HepG2 (cell line): ENCODE results near the gene HS3ST1. TPM values are rescaled to one million over a fixed set of nuclear protein-coding genes. Genes with fewer than 3 reads are reported as not detected.

Experiments
- ATAC-seq: fragments of 200-7000 bp; cut with Tn5 transposase; 3 replicates; pipeline ENCODE4 v1.9.1; 2020; ENCODE audit warnings: mild to moderate bottlenecking, moderate library complexity
- BruUV-seq: library from RNA; stranded (reverse); fragments of 400-500 nt; replicated peaks from 2 replicates; lab custom pipeline; 2021; lab: Mats Ljungman, UMichigan
- CTCF ChIA-PET: fragments of 300-600 bp; formaldehyde crosslinking; extraction: SDS; loops from one replicate; lab custom pipeline; 2021; ENCODE audit warnings: low total read pairs, inconsistent platforms, low intra/inter-chr PET ratio; lab: Yijun Ruan, JAX
- POLR2A ChIA-PET: fragments of 350-600 bp; sonication (Branson Sonifier 250); formaldehyde crosslinking; loops from one replicate; lab custom pipeline; 2020; ENCODE audit warnings: antibody characterized with exemption, inconsistent platforms; lab: Yijun Ruan, JAX
- DNase-seq: peaks from one replicate; pipeline ENCODE4 v3.0.0-alpha.2; 2015; ENCODE audit warnings: low spot score
- FAIRE-seq: peaks from 3 replicates; lab custom pipeline; 2011; peaks lifted over from hg19 to GRCh38; lab: Jason Lieb, UNC
- H2AFZ ChIP-seq: one replicate; pipeline ENCODE4 v1.6.1; 2011; ENCODE audit warnings: low read length, inconsistent platforms
- H3K27ac ChIP-seq: fragments of 300-600 bp; 3 replicates; pipeline ENCODE4 v1.8.0; 2011; ENCODE audit warnings: mixed run types, mild to moderate bottlenecking, mixed read lengths, low read length, inconsistent platforms; ENCODE audit not compliant: insufficient read depth; ENCODE audit errors: extremely low read length
- H3K27me3 ChIP-seq, 2 experiments: fragments of 200-600 bp in 1 of 2; 2 replicates in 1 of 2; 3 replicates in 1 of 2; pipeline versions ENCODE4 v1.6.0 to v1.8.0; 2011; ENCODE audit warnings: low read length in 2 of 2, mild to moderate bottlenecking in 2 of 2, moderate library complexity in 2 of 2, inconsistent platforms in 1 of 2; ENCODE audit not compliant: insufficient read depth in 2 of 2, control insufficient read depth in 1 of 2
- H3K36me3 ChIP-seq, 2 experiments: fragments of 200-600 bp in 1 of 2; replicated peaks in 1 of 2; 2 replicates in 1 of 2; 3 replicates in 1 of 2; pipeline versions ENCODE4 v1.5.1 to v1.8.0; 2011; ENCODE audit warnings: low read length in 2 of 2, inconsistent platforms in 1 of 2; ENCODE audit not compliant: insufficient read depth in 2 of 2, control insufficient read depth in 1 of 2
- H3K4me1 ChIP-seq: 2 replicates; pipeline ENCODE4 v1.5.1; 2012; ENCODE audit warnings: low read length, inconsistent platforms; ENCODE audit not compliant: insufficient read depth
- H3K4me2 ChIP-seq: 2 replicates; pipeline ENCODE4 v1.6.0; 2011; ENCODE audit warnings: low read depth, low read length, inconsistent platforms
- H3K4me3 ChIP-seq, 3 experiments: fragments of 200-600 bp in 1 of 3; sonication (generic), shearing (Covaris generic) in 1 of 3; replicated peaks in 1 of 3; 2 replicates each; pipeline ENCODE4 v1.5.1; 2011 to 2016; ENCODE audit warnings: low read length in 3 of 3, inconsistent platforms in 2 of 3, low read depth in 2 of 3, mild to moderate bottlenecking in 2 of 3, control low read depth in 1 of 3, mixed read lengths in 1 of 3; ENCODE audit not compliant: insufficient read depth in 1 of 3
- H3K79me2 ChIP-seq: one replicate; pipeline ENCODE4 v1.6.1; 2011; ENCODE audit warnings: low read length, inconsistent platforms; ENCODE audit not compliant: insufficient read depth
- H3K9ac ChIP-seq: 2 replicates; pipeline ENCODE4 v1.6.0; 2011; ENCODE audit warnings: mild to moderate bottlenecking, low read depth, low read length, inconsistent platforms; ENCODE audit not compliant: insufficient read depth
- H3K9me3 ChIP-seq: 2 replicates; pipeline ENCODE4 v1.5.1; 2012; ENCODE audit warnings: mild to moderate bottlenecking, low read length
- H4K20me1 ChIP-seq: 2 replicates; pipeline ENCODE4 v1.6.0; 2011; ENCODE audit warnings: inconsistent platforms, mild to moderate bottlenecking, low read length, moderate library complexity; ENCODE audit not compliant: insufficient read depth
- CHD4 ChIP-seq: fragments of 200-600 bp; sonication (generic); IDR thresholded peaks from 2 replicates; pipeline ENCODE4 v1.7.0; 2017; ENCODE audit warnings: mild to moderate bottlenecking, low read length, borderline replicate concordance
- EHMT2 ChIP-seq: fragments of 200-600 bp; sonication (generic); IDR thresholded peaks from 2 replicates; pipeline ENCODE4 v1.7.0; 2017; ENCODE audit warnings: antibody characterized with exemption, low read depth, low read length, borderline replicate concordance
- GATA4 ChIP-seq: sonication (generic); IDR thresholded peaks from 2 replicates; pipeline ENCODE4 v1.6.1; 2016; ENCODE audit warnings: antibody characterized with exemption, low read depth, borderline replicate concordance
- HOMEZ ChIP-seq: IDR thresholded peaks from 2 replicates; pipeline ENCODE4 v1.6.1; 2016; ENCODE audit warnings: low read depth
- NCOA1 ChIP-seq: sonication (generic); formaldehyde crosslinking; IDR thresholded peaks from 2 replicates; pipeline ENCODE4 v1.9.0; 2021; ENCODE audit warnings: missing genetic modification reagents
- REL ChIP-seq: sonication (generic); formaldehyde crosslinking; conservative IDR thresholded peaks from 2 replicates; pipeline ENCODE4 v1.8.0; 2022; ENCODE audit warnings: mild to moderate bottlenecking, missing genetic modification reagents, moderate library complexity
- ZNF101 ChIP-seq: sonication (generic); formaldehyde crosslinking; IDR thresholded peaks from 2 replicates; pipeline ENCODE4 v1.4.0; 2020; ENCODE audit warnings: mild to moderate bottlenecking, low read depth, missing genetic modification reagents, borderline replicate concordance
- ZNF816 ChIP-seq: sonication (generic); formaldehyde crosslinking; IDR thresholded peaks from 2 replicates; pipeline ENCODE4 v1.8.0; 2022; ENCODE audit warnings: missing genetic modification reagents, mild to moderate bottlenecking, borderline replicate concordance
- WGBS: methylation state at CpG from one replicate; pipeline ENCODE4 v1.1.6; 2017; ENCODE audit warnings: low lambda C conversion rate; 5-methylcytosine and 5-hydroxymethylcytosine counted together
- in situ Hi-C: cut with HindIII; loops from 2 replicates; pipeline ENCODE4 v1.10.0; 2017; ENCODE audit warnings: low pct_unique_long_range_greater_than_20kb; ENCODE audit not compliant: extremely low pct_ligation_motif_present
- intact Hi-C: fragments of 100-400 bp; cut with micrococcal nuclease; formaldehyde crosslinking; loops from one replicate; pipeline ENCODE4 v1.10.0; 2022; ENCODE audit not compliant: unreplicated experiment
- polyA plus RNA-seq, 8 experiments: library from polyadenylated mRNA; depleted of rRNA in 3 of 8; stranded (reverse) in 7 of 8; unstranded in 1 of 8; fragments of >200 nt; fragmentation: Illumina TruSeq in 4 of 8; extraction: Trizol in 4 of 8; gene quantifications; 2 replicates each; pipeline versions ENCODE4 v1.2.1 to v1.2.3, GENCODE V29; 2011 to 2016; ENCODE audit warnings: low read depth in 4 of 8, missing spikeins in 1 of 8, mixed read lengths in 1 of 8; ENCODE audit not compliant: insufficient read depth in 1 of 8
- total RNA-seq, 5 experiments: library from RNA; depleted of rRNA; stranded (reverse); fragments of >200 nt; fragmentation: Illumina TruSeq; extraction: Trizol; gene quantifications; 2 replicates each; pipeline ENCODE4 v1.2.3, GENCODE V29; 2016; ENCODE audit warnings: low read depth in 1 of 5
- TF ChIP-seq, protein P1 (sequence below): sonication (generic); formaldehyde crosslinking; IDR thresholded peaks from 2 replicates; pipeline ENCODE4 v1.8.1; 2023; ENCODE audit warnings: mild to moderate bottlenecking, missing genetic modification reagents

The HS3ST1 gene
- total and polyA plus RNA-seq, 2 of the 13 experiments (the other 11 are each of a cell fraction or from before 2014, with no cell fraction given): not detected

DNA sequence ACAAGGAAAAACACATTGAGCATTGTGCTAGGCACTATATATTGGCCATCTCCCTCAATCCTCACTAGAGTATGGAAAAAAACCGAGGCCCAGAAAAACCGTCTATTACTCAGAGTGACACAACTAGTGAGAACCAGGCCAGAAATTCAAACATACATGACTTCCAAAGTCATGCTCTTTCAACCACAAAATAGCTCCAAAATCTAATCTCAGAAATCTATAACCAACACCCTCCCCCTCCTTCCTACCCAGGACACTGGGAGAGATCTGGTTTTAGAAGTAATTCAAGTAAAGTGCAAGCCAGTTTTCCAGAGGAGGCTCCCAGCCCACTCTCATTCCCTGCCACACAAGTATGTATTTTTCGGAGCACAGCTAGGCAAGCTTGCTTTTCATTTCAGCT, 7.6 kb downstream of the HS3ST1 start:
- in situ Hi-C loops (loop anchor here (5.0 to 25.0 kb wide), 2 partner anchors 839 to 1259 kb away; no protein-coding TSS in a partner anchor), intact Hi-C loops (no loop called here)
- no peaks in the 10 kb centered on the region for H4K20me1 ChIP-seq
- H3K4me3 ChIP-seq: no peak overlapping the region
- H3K9me3 ChIP-seq: no peaks in the 10 kb centered on the region
- H3K79me2 ChIP-seq: no peaks in the 10 kb centered on the region
- H3K4me2 ChIP-seq: no peak overlapping the region
- TF ChIP-seq CHD4 (no peak), REL (CRISPR knock-in tag) (no peak), NCOA1 (no peak), ZNF101 (CRISPR knock-in tag) (no peak), ZNF816 (CRISPR knock-in tag) (no peak), GATA4 (no peak), HOMEZ (no peak), EHMT2 (no peak)
- TF ChIP-seq, protein P1, sequence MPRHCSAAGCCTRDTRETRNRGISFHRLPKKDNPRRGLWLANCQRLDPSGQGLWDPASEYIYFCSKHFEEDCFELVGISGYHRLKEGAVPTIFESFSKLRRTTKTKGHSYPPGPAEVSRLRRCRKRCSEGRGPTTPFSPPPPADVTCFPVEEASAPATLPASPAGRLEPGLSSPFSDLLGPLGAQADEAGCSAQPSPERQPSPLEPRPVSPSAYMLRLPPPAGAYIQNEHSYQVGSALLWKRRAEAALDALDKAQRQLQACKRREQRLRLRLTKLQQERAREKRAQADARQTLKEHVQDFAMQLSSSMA (CRISPR knock-in tag): no peak
- no peaks in the 10 kb centered on the region for H3K27me3 ChIP-seq
- DNase-seq: no peak
- WGBS: 4% methylated on average over 3 of the region's 3 CpGs
- no peaks in the 10 kb centered on the region for H3K4me1 ChIP-seq
- H3K27ac ChIP-seq: no peak overlapping the region
- no peak for ATAC-seq
- ChIA-PET CTCF (no interaction called here), POLR2A (no interaction called here)
- no peak for FAIRE-seq
- no peaks in the 10 kb centered on the region for H3K36me3 ChIP-seq
- no TSS peak for BruUV-seq
- H2AFZ ChIP-seq: no peak overlapping the region
- no peak overlapping the region for H3K9ac ChIP-seq
